ENCODE results near the gene SAP130.

SAP130 gene

DNA sequence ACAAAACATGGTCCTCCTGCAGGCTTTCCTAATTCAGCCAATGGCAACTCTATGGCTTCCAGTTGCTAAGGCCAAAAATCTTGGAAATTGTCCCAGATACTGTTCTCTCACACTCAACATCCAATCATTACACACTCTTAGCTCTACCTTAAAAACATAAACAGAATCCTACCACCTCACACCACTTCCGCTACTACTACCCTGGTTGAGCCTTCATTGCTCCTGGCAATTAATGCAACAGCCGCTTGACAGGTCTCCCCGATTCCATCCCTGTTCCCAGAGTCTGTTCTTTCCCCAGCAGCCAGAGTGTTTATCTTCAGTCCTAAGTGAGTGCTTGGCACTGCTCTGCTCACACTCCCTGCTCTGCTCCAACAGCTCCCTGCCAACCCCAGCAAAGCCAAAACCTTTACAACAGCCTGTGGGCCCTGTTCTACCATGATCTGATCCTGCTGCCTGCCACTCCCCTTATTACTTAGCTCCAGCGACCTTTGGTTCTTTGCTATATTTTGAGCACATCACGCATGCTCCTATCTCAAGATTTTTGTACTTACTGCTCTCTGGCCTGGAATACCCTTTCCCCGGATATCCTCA lies 74.6 kb downstream of the SAP130 start:
- Histone ChIP-seq H3F3A (ENCODE audit: insufficient read depth, low read length) (no peaks in the 10 kb centered on the region), H3K79me2 (ENCODE audit: low read length) (no peaks in the 10 kb centered on the region), H3K9me2 (replicated peaks; ENCODE audit: insufficient read depth, low read length) (no peaks in the 10 kb centered on the region), H3K27me3 (replicated peaks; ENCODE audit: insufficient read depth, low read length) (no peaks in the 10 kb centered on the region), H3K36me3 (replicated peaks; ENCODE audit: insufficient read depth, low read length) (peaks cover 8% of the 10 kb centered on the region), H3K9me3 (replicated peaks; ENCODE audit: insufficient read depth, low read length) (no peaks in the 10 kb centered on the region), H2AFZ (ENCODE audit: low read length) (no peak overlapping the region), H3K27ac (ENCODE audit: low read length) (no peak overlapping the region), H3K9ac (ENCODE audit: low read length) (no peak overlapping the region), H3K4me1 (ENCODE audit: low read length) (peaks cover 5% of the 10 kb centered on the region; the same call in 1 of the 2 replicates), H3K4me3 (ENCODE audit: low read length) (no peak overlapping the region), H3K4me2 (ENCODE audit: low read depth, low read length) (no peak overlapping the region), H4K20me1 (ENCODE audit: insufficient read depth, low read length) (no peaks in the 10 kb centered on the region)
- no peak for DNase-seq
- TF ChIP-seq EZH2phosphoT487 (IDR thresholded peaks at IDR 0.05; ENCODE audit: low read length) = no peak

DNA sequence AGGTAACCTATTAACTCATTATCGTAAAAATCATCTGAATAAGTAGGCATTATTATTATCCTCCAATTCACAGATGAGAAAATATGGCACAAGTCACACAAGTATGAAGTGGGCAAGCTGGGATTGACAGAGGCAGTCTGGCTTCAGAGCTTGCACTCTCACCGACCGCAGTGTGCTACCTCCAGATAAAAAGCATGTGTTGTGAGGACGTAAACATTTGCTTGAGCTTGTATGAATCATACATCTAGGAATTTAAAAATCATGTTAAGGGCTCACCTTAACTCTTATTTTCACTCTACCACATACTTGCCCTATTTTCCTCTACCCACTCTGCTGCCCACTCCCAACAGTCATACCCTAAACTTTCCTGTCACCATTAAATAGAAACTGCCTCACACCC lies 76.8 kb downstream of the SAP130 start:
- TF ChIP-seq, protein P1, sequence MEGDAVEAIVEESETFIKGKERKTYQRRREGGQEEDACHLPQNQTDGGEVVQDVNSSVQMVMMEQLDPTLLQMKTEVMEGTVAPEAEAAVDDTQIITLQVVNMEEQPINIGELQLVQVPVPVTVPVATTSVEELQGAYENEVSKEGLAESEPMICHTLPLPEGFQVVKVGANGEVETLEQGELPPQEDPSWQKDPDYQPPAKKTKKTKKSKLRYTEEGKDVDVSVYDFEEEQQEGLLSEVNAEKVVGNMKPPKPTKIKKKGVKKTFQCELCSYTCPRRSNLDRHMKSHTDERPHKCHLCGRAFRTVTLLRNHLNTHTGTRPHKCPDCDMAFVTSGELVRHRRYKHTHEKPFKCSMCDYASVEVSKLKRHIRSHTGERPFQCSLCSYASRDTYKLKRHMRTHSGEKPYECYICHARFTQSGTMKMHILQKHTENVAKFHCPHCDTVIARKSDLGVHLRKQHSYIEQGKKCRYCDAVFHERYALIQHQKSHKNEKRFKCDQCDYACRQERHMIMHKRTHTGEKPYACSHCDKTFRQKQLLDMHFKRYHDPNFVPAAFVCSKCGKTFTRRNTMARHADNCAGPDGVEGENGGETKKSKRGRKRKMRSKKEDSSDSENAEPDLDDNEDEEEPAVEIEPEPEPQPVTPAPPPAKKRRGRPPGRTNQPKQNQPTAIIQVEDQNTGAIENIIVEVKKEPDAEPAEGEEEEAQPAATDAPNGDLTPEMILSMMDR (IDR thresholded peaks at IDR 0.05; ENCODE audit: low read length) = no peak
- TF ChIP-seq EZH2 (optimal IDR thresholded peaks at IDR 0.05; ENCODE audit: low read depth, low read length) = no peak
- no peak for TF ChIP-seq EZH2phosphoT487 (IDR thresholded peaks at IDR 0.05; ENCODE audit: low read length)
- no peaks in the 10 kb centered on the region for H3K9me3 ChIP-seq (replicated peaks; ENCODE audit: insufficient read depth, low read length)
- no peak for DNase-seq
- H4K20me1 ChIP-seq (ENCODE audit: insufficient read depth, low read length) = no peaks in the 10 kb centered on the region
- H3K9ac ChIP-seq (ENCODE audit: low read length) = no peak overlapping the region
- H3K4me2 ChIP-seq (ENCODE audit: low read depth, low read length) = no peak overlapping the region
- H3K36me3 ChIP-seq (replicated peaks; ENCODE audit: insufficient read depth, low read length) = peaks cover 8% of the 10 kb centered on the region
- H3K9me2 ChIP-seq (replicated peaks; ENCODE audit: insufficient read depth, low read length) = no peaks in the 10 kb centered on the region
- no peaks in the 10 kb centered on the region for H3K79me2 ChIP-seq (ENCODE audit: low read length)
- no peak overlapping the region for H2AFZ ChIP-seq (ENCODE audit: low read length)
- H3K4me3 ChIP-seq (ENCODE audit: low read length) = no peak overlapping the region
- H3K27me3 ChIP-seq (replicated peaks; ENCODE audit: insufficient read depth, low read length) = no peaks in the 10 kb centered on the region
- no peak overlapping the region for H3K27ac ChIP-seq (ENCODE audit: low read length)
- no peaks in the 10 kb centered on the region for H3F3A ChIP-seq (ENCODE audit: insufficient read depth, low read length)
- H3K4me1 ChIP-seq (ENCODE audit: low read length) = peaks cover 5% of the 10 kb centered on the region; the same call in 1 of the 2 replicates

DNA sequence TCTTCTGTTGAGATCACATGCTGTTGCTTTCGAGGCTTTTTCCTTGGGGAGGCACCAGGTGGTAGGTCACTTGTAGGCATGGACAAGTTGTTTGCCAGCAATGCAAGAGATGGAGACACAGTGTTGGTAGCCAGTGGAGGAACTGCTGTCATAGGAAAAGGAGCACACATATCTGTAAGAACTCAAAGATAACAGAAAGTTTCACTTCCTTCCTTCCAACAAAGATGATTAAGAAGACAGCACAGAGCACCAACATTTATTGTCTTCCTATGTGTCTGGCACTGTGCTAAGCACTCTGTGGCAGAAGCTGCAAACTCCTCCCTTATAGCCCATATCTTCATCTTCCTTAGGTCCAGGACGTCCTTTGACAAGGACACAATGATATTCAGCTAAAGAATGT lies 77.6 kb downstream of the SAP130 start:
- Histone ChIP-seq H4K20me1 (ENCODE audit: insufficient read depth, low read length) (no peaks in the 10 kb centered on the region), H3K9ac (ENCODE audit: low read length) (no peak overlapping the region), H3K4me1 (ENCODE audit: low read length) (peaks cover 5% of the 10 kb centered on the region; the same call in 1 of the 2 replicates), H3K27me3 (replicated peaks; ENCODE audit: insufficient read depth, low read length) (no peaks in the 10 kb centered on the region), H3K36me3 (replicated peaks; ENCODE audit: insufficient read depth, low read length) (peaks cover 8% of the 10 kb centered on the region), H3F3A (ENCODE audit: insufficient read depth, low read length) (no peaks in the 10 kb centered on the region), H3K4me2 (ENCODE audit: low read depth, low read length) (no peak overlapping the region), H3K9me2 (replicated peaks; ENCODE audit: insufficient read depth, low read length) (no peaks in the 10 kb centered on the region), H3K79me2 (ENCODE audit: low read length) (no peaks in the 10 kb centered on the region), H3K4me3 (ENCODE audit: low read length) (no peak overlapping the region), H3K27ac (ENCODE audit: low read length) (peak overlapping the region; percentile 6; the same call in 1 of the 2 replicates), H3K9me3 (replicated peaks; ENCODE audit: insufficient read depth, low read length) (no peaks in the 10 kb centered on the region), H2AFZ (ENCODE audit: low read length) (no peak overlapping the region)
- no peak for TF ChIP-seq EZH2phosphoT487 (IDR thresholded peaks at IDR 0.05; ENCODE audit: low read length)
- DNase-seq = no peak

DNA sequence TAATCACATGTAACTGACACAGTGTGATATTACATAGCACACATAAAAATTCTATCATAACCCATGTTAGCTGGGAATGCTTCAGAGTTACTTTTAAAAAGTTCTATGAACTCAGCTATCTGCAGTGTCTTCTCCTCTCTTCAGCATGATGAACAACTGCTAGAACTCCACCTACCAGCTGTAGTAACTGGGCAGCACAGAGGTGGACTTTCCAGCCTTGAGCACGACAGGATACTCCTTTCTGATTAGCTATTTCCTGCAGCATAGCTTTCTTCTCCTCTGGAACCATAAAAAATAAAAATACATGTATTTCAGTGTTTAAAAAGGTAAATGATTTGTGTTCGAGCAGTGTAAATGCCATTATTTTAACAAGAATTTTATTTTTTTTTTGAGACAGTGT lies 82.6 kb downstream of the SAP130 start:
- no peaks in the 10 kb centered on the region for H3F3A ChIP-seq (ENCODE audit: insufficient read depth, low read length)
- H3K79me2 ChIP-seq (ENCODE audit: low read length) = no peaks in the 10 kb centered on the region
- H3K9me3 ChIP-seq (replicated peaks; ENCODE audit: insufficient read depth, low read length) = no peaks in the 10 kb centered on the region
- H3K27ac ChIP-seq (ENCODE audit: low read length) = no peak overlapping the region
- H3K36me3 ChIP-seq (replicated peaks; ENCODE audit: insufficient read depth, low read length) = peaks cover 20% of the 10 kb centered on the region
- no peaks in the 10 kb centered on the region for H3K9me2 ChIP-seq (replicated peaks; ENCODE audit: insufficient read depth, low read length)
- no peaks in the 10 kb centered on the region for H4K20me1 ChIP-seq (ENCODE audit: insufficient read depth, low read length)
- no peaks in the 10 kb centered on the region for H3K4me1 ChIP-seq (ENCODE audit: low read length)
- no peaks in the 10 kb centered on the region for H3K27me3 ChIP-seq (replicated peaks; ENCODE audit: insufficient read depth, low read length)
- H3K4me2 ChIP-seq (ENCODE audit: low read depth, low read length) = no peak overlapping the region
- DNase-seq = no peak
- H3K9ac ChIP-seq (ENCODE audit: low read length) = no peak overlapping the region
- H2AFZ ChIP-seq (ENCODE audit: low read length) = no peak overlapping the region
- no peak for TF ChIP-seq EZH2 (optimal IDR thresholded peaks at IDR 0.05; ENCODE audit: low read depth, low read length)
- no peak for TF ChIP-seq EZH2phosphoT487 (IDR thresholded peaks at IDR 0.05; ENCODE audit: low read length)
- TF ChIP-seq, protein P1 (IDR thresholded peaks at IDR 0.05; ENCODE audit: low read length) = no peak
- no peak overlapping the region for H3K4me3 ChIP-seq (ENCODE audit: low read length)

Measured in MM.1S (cell line).